ENCODE measurements around the gene STUM. TPM values are rescaled to one million over a fixed set of nuclear protein-coding genes. Genes with fewer than 3 reads are reported as not detected.
"Not testable (repeated sequence)": the region's sequence is repeated elsewhere in the genome, so short reads cannot be mapped to it uniquely, and the experiment has no call there.

Gene STUM
- total RNA-seq, 1 donor from 2014 or later, result 0.83 TPM

DNA sequence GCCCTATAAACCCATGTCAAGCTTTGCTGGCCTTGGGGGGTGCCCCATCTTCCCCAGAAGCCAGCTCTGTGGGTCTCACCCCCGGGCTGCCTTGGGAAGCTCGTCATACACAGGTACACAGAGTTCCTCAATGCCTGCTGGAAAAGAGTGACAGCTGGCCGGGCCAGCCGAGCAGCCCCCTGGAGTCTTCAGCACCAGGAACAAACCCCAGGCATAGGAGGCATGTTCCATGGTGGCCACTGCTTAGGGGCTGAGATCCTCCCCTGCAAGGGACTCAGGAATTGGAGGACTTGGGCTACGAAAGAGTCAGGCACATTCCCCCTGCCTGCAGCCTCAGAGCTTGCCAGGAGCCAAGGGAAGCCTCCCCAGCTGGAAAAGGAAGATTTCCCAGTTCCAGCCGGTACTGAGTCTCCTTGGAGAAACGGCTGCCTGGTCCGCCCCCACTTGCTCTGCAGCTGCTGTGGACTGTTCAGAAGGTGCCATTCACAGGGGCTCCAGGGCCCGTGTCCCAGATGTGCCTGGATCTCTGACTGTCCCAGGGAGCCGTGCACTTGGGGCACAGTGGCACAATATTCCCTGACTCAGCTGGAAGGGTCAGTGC is 89.5 kb downstream of the STUM start:
- intact Hi-C loops (cut with DNase I), result no loop called here
- H3K36me3 ChIP-seq, result peaks cover 91% of the 10 kb centered on the region
- no peaks in the 10 kb centered on the region for H3K27me3 ChIP-seq (ENCODE audit: low read depth)
- no peak for ATAC-seq
- no peak overlapping the region for H3K4me3 ChIP-seq
- H3K9me3 ChIP-seq, result no peaks in the 10 kb centered on the region
- TF ChIP-seq, protein P1, sequence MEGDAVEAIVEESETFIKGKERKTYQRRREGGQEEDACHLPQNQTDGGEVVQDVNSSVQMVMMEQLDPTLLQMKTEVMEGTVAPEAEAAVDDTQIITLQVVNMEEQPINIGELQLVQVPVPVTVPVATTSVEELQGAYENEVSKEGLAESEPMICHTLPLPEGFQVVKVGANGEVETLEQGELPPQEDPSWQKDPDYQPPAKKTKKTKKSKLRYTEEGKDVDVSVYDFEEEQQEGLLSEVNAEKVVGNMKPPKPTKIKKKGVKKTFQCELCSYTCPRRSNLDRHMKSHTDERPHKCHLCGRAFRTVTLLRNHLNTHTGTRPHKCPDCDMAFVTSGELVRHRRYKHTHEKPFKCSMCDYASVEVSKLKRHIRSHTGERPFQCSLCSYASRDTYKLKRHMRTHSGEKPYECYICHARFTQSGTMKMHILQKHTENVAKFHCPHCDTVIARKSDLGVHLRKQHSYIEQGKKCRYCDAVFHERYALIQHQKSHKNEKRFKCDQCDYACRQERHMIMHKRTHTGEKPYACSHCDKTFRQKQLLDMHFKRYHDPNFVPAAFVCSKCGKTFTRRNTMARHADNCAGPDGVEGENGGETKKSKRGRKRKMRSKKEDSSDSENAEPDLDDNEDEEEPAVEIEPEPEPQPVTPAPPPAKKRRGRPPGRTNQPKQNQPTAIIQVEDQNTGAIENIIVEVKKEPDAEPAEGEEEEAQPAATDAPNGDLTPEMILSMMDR (IDR thresholded peaks at IDR 0.05), result no peak
- peaks cover 28% of the 10 kb centered on the region for H3K4me1 ChIP-seq
- peak; percentile 23 for DNase-seq
- no peak overlapping the region for H3K27ac ChIP-seq

DNA sequence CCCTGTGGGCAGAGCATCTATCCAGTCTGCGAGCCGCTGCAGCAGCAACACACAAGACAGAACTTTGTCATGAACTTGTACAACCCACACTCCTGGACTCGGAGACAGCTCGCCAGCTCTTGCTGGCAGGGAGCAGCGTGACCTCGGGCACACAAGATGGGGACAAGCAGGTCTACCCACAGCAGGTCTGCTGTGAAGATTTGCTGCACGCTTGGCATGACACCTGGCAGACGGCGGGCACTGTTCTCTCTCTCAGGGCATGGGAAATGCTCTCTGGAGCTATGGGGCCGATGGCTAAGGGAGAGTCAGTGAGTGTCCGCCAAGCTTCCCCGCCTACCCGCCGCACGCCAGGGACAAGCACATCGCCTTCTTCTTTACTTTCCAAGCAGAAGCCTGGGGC is 90.0 kb downstream of the STUM start:
- TF ChIP-seq, protein P1 (IDR thresholded peaks at IDR 0.05), result no peak
- H3K27me3 ChIP-seq (ENCODE audit: low read depth), result no peaks in the 10 kb centered on the region
- ATAC-seq (no peak), DNase-seq (peak; percentile 33)
- intact Hi-C loops (cut with DNase I), result no loop called here
- H3K4me1 ChIP-seq, result peaks cover 28% of the 10 kb centered on the region
- no peaks in the 10 kb centered on the region for H3K9me3 ChIP-seq
- no peak overlapping the region for H3K4me3 ChIP-seq
- H3K27ac ChIP-seq, result no peak overlapping the region
- peaks cover 86% of the 10 kb centered on the region for H3K36me3 ChIP-seq

DNA sequence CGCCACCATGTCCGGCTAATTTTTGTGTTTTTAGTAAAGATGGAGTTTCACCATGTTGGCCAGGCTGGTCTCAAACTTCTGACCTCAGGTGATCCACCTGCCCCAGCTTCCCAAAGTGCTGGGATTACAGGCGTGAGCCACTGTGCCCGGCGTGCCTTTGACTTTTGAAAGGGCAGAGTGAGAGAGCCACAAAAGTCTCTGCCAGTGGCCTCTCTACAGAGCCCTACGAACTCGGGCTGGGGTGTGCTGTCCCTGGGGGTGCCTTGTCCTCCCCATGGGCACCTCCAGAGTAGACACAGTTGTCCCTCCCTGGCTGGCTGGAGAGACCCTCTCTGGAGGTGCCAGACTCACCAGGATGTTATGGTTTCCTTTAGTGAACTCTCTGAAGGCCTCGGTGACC is 90.6 kb downstream of the STUM start:
- Histone ChIP-seq H3K36me3 (peaks cover 80% of the 10 kb centered on the region), H3K4me1 (peaks cover 28% of the 10 kb centered on the region)
- H3K27me3 ChIP-seq (ENCODE audit: low read depth); intact Hi-C loops (cut with DNase I); H3K4me3 ChIP-seq; H3K9me3 ChIP-seq; ATAC-seq; H3K27ac ChIP-seq: not testable (repeated sequence)
- peak; percentile 3 for DNase-seq

DNA sequence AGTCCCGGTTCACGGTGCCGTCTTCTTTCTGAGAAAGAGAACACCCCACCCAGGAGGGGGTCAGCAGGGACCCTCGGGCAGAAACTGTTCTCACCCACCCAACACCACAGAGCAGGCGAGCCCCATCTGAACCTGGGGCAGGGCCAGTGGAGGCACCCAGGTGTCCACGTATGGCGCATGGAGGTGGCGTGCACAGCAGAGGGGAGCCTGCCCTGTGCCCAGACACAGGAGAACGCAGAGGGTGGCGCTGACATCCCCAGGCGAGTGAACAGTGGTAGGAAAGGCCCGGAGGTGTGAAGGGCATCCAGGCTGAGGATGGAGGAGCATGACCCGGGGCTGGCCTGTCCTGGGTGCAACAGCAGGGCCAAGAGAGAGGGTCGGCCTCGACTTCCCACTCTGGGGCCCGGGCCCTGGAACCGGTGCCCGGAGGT is 91.1 kb downstream of the STUM start:
- peak; percentile 42 for DNase-seq
- ATAC-seq, result no peak
- TF ChIP-seq, protein P1 (IDR thresholded peaks at IDR 0.05), result no peak
- Histone ChIP-seq H3K4me1 (peaks cover 28% of the 10 kb centered on the region), H3K27ac (no peak overlapping the region), H3K9me3 (no peaks in the 10 kb centered on the region), H3K4me3 (no peak overlapping the region), H3K27me3 (ENCODE audit: low read depth) (no peaks in the 10 kb centered on the region), H3K36me3 (peaks cover 76% of the 10 kb centered on the region)
- intact Hi-C loops (cut with DNase I), result no loop called here

DNA sequence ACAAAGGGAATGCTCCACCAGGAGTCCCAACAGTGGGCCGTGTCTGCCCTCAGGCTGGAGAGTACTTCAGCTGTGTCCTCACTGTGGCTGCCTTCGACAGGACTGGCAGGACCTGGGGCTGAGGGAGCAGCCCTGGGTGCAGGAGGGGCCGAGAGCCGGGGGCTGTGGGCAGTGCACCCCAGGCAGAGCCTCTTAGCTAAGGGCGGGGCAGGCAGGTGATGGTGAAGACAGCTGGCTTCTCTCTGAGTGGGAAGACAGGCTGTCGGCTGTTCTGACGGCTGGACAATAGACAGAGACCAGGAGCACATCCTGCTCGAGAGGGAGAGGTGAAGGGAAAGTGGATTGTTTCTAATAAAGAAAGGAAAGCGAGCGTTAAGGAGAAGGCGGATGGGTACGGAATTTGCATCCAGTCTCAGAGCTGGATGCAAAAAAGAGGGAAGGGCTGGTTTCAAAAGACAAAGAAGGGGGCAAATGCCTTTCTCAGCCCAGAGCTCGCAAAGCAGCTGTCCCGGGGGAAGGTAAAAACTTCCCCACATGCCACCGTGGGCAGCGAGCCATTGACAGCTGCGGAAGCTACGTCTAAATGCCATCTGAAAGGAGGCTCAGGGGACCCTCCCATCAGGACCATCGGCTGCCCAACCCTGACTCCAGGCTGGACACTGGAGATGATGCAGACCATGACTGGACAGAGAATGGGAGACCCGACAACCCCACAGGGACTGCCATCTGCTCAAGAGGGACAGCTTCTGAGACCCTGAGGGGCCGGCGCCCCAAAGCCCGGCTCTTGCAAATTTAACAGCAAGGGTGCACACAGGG is 92.0 kb downstream of the STUM start:
- no peaks in the 10 kb centered on the region for H3K9me3 ChIP-seq

More for the DNA sequence above, 92.0 kb downstream of the STUM start:
- H3K4me1 ChIP-seq, result peaks cover 24% of the 10 kb centered on the region
- intact Hi-C loops (cut with DNase I), result no loop called here
- TF ChIP-seq, protein P1 (IDR thresholded peaks at IDR 0.05), result no peak
- ATAC-seq (no peak), DNase-seq (peak; percentile 31)
- no peaks in the 10 kb centered on the region for H3K27me3 ChIP-seq (ENCODE audit: low read depth)
- H3K36me3 ChIP-seq, result peaks cover 76% of the 10 kb centered on the region
- no peak overlapping the region for H3K4me3 ChIP-seq
- no peak overlapping the region for H3K27ac ChIP-seq
